GM23248 (cell line): Measurements from ENCODE around the gene CWC27.

ENCODE experiments used
- EZH2 ChIP-seq: fragments of 200-600 bp; sonication (generic); IDR thresholded peaks from 2 replicates; pipeline ENCODE4 v1.6.1; 2018; ENCODE audit warnings: antibody characterized with exemption, mild to moderate bottlenecking; ENCODE audit not compliant: insufficient read depth, poor library complexity, severe bottlenecking
- EZH2phosphoT487 ChIP-seq: fragments of 200-600 bp; sonication (generic); IDR thresholded peaks from 2 replicates; pipeline ENCODE4 v1.6.1; 2018; ENCODE audit warnings: antibody characterized with exemption, moderate library complexity, mild to moderate bottlenecking, low read depth; ENCODE audit not compliant: insufficient read depth

- TF ChIP-seq EZH2phosphoT487 (no peak), EZH2 (no peak)
Measured at GRCh38 chr5:64836786-64837185, 68.1 kb downstream of the CWC27 start.
